K562 (cell line): ENCODE measurements around the gene TMEM131L. TPM values are rescaled to one million over a fixed set of nuclear protein-coding genes. Genes with fewer than 3 reads are reported as not detected.

Experiments used
- polyA plus RNA-seq, 8 experiments: library from polyadenylated mRNA; depleted of rRNA in 4 of 8; stranded (reverse) in 5 of 8; unstranded in 3 of 8; fragments of >200 nt; fragmentation: Nextera tagmentation in 2 of 8; fragmentation: Illumina TruSeq in 1 of 8; extraction: Ambion mirVana in 2 of 8; extraction: Trizol in 1 of 8; gene quantifications; 2 replicates each; pipeline versions ENCODE4 v1.2.1 to v1.2.3, GENCODE V29; 2011 to 2014; ENCODE audit warnings: inconsistent platforms in 1 of 8, missing spikeins in 1 of 8
- total RNA-seq, 7 experiments: library from RNA; depleted of rRNA in 6 of 7; stranded (reverse); fragments of >200 nt in 6 of 7; fragmentation: Illumina TruSeq in 2 of 7; extraction: Trizol in 2 of 7; gene quantifications; 2 replicates each; pipeline versions ENCODE4 v1.2.1 to v1.2.3, GENCODE V29; 2011 to 2021; ENCODE audit warnings: low replicate concordance in 1 of 7
- TF ChIP-seq, protein P1 (sequence below): fragments of 200-600 bp; sonication (generic); IDR thresholded peaks from one replicate; pipeline ENCODE4 v1.6.1; 2012; ENCODE audit warnings: mild to moderate bottlenecking, low read depth, low read length, inconsistent platforms

Gene TMEM131L
- total and polyA plus RNA-seq, 9 of the 15 experiments (the other 6 are each of a cell fraction or from before 2014, with no cell fraction given), result 1.2 to 20.8 (median 12.9) TPM

DNA sequence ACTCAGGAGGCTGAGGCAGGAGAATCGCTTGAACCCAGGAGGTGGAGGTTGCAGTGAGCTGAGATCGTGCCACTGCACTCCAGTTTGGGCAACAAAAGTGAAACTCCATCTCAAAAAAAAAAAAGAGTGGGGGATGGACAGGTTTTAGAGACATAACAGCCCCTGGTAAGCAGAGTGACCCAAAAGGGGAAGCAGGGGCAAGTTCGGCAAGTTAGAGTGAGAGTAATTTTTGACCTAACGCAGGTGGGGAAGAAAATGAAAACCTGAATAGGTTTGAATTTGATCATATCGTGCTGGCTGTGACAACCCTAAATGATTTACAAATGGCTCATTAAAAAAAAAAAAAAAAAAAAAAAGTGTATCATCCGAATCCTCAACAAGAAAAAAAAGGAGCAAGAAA is 25.7 kb upstream of the TMEM131L start (continued):
- TF ChIP-seq, protein P1, sequence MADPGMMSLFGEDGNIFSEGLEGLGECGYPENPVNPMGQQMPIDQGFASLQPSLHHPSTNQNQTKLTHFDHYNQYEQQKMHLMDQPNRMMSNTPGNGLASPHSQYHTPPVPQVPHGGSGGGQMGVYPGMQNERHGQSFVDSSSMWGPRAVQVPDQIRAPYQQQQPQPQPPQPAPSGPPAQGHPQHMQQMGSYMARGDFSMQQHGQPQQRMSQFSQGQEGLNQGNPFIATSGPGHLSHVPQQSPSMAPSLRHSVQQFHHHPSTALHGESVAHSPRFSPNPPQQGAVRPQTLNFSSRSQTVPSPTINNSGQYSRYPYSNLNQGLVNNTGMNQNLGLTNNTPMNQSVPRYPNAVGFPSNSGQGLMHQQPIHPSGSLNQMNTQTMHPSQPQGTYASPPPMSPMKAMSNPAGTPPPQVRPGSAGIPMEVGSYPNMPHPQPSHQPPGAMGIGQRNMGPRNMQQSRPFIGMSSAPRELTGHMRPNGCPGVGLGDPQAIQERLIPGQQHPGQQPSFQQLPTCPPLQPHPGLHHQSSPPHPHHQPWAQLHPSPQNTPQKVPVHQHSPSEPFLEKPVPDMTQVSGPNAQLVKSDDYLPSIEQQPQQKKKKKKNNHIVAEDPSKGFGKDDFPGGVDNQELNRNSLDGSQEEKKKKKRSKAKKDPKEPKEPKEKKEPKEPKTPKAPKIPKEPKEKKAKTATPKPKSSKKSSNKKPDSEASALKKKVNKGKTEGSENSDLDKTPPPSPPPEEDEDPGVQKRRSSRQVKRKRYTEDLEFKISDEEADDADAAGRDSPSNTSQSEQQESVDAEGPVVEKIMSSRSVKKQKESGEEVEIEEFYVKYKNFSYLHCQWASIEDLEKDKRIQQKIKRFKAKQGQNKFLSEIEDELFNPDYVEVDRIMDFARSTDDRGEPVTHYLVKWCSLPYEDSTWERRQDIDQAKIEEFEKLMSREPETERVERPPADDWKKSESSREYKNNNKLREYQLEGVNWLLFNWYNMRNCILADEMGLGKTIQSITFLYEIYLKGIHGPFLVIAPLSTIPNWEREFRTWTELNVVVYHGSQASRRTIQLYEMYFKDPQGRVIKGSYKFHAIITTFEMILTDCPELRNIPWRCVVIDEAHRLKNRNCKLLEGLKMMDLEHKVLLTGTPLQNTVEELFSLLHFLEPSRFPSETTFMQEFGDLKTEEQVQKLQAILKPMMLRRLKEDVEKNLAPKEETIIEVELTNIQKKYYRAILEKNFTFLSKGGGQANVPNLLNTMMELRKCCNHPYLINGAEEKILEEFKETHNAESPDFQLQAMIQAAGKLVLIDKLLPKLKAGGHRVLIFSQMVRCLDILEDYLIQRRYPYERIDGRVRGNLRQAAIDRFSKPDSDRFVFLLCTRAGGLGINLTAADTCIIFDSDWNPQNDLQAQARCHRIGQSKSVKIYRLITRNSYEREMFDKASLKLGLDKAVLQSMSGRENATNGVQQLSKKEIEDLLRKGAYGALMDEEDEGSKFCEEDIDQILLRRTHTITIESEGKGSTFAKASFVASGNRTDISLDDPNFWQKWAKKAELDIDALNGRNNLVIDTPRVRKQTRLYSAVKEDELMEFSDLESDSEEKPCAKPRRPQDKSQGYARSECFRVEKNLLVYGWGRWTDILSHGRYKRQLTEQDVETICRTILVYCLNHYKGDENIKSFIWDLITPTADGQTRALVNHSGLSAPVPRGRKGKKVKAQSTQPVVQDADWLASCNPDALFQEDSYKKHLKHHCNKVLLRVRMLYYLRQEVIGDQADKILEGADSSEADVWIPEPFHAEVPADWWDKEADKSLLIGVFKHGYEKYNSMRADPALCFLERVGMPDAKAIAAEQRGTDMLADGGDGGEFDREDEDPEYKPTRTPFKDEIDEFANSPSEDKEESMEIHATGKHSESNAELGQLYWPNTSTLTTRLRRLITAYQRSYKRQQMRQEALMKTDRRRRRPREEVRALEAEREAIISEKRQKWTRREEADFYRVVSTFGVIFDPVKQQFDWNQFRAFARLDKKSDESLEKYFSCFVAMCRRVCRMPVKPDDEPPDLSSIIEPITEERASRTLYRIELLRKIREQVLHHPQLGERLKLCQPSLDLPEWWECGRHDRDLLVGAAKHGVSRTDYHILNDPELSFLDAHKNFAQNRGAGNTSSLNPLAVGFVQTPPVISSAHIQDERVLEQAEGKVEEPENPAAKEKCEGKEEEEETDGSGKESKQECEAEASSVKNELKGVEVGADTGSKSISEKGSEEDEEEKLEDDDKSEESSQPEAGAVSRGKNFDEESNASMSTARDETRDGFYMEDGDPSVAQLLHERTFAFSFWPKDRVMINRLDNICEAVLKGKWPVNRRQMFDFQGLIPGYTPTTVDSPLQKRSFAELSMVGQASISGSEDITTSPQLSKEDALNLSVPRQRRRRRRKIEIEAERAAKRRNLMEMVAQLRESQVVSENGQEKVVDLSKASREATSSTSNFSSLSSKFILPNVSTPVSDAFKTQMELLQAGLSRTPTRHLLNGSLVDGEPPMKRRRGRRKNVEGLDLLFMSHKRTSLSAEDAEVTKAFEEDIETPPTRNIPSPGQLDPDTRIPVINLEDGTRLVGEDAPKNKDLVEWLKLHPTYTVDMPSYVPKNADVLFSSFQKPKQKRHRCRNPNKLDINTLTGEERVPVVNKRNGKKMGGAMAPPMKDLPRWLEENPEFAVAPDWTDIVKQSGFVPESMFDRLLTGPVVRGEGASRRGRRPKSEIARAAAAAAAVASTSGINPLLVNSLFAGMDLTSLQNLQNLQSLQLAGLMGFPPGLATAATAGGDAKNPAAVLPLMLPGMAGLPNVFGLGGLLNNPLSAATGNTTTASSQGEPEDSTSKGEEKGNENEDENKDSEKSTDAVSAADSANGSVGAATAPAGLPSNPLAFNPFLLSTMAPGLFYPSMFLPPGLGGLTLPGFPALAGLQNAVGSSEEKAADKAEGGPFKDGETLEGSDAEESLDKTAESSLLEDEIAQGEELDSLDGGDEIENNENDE, result no peak
